ENCODE data around the gene WDR31. TPM values are rescaled to one million over a fixed set of nuclear protein-coding genes. Genes with fewer than 3 reads are reported as not detected.

WDR31 gene
- polyA plus RNA-seq, 1 donor (not counting 4 experiments of a cell fraction or from before 2014, with no cell fraction given) = 0.94 TPM

- Histone ChIP-seq H3K36me3 (ENCODE audit: control insufficient read depth in 2 of 2, extremely low read depth in 1 of 2, insufficient read depth in 2 of 2, low read length in 2 of 2) (peaks cover 14% of the 10 kb centered on the region in 2 experiments), H3K9ac (ENCODE audit: control insufficient read depth, extremely low read depth, insufficient read depth, low read length) (no peak overlapping the region), H3K4me3 (ENCODE audit: control insufficient read depth in 2 of 3, extremely low read depth in 1 of 3, insufficient read depth in 2 of 3, low read depth in 1 of 3, low read length in 3 of 3) (no peak overlapping the region), H3K79me2 (ENCODE audit: control insufficient read depth, insufficient read depth, low read length) (peaks cover 7% of the 10 kb centered on the region), H3K27ac (ENCODE audit: control insufficient read depth, insufficient read depth, low read length) (no peak overlapping the region), H3K4me2 (ENCODE audit: control insufficient read depth, extremely low read depth, insufficient read depth, low read depth, low read length) (no peak overlapping the region), H3K4me1 (ENCODE audit: control insufficient read depth, extremely low read depth, insufficient read depth, low read length) (peaks cover 10% of the 10 kb centered on the region), H3K9me1 (ENCODE audit: control insufficient read depth, extremely low read depth, insufficient read depth, low read length) (peaks cover 3% of the 10 kb centered on the region), H4K20me1 (ENCODE audit: control insufficient read depth, extremely low read depth, insufficient read depth, low read length) (no peaks in the 10 kb centered on the region), H3K9me3 (ENCODE audit: control insufficient read depth, low read depth, low read length) (no peaks in the 10 kb centered on the region), H3K27me3 (ENCODE audit: control insufficient read depth, extremely low read depth, insufficient read depth, low read length) (no peaks in the 10 kb centered on the region), H2AFZ (ENCODE audit: control insufficient read depth, low read length) (no peak overlapping the region)
- TF ChIP-seq EZH2 (IDR thresholded peaks at IDR 0.05; ENCODE audit: low read length) (no peak), CTCF (optimal IDR thresholded peaks at IDR 0.05 in 1 of 3, IDR thresholded peaks at IDR 0.05 in 1 of 3, conservative IDR thresholded peaks at IDR 0.05 in 1 of 3; ENCODE audit: extremely low read depth in 1 of 3, insufficient read depth in 2 of 3, low read length in 3 of 3) (no peak)
- DNase-seq (ENCODE audit: low read depth, low spot score) (no peak), FAIRE-seq (no peak)
- dilution Hi-C loops (cut with MboI; ENCODE audit: extremely low pct_ligation_motif_present, low sequenced_read_pairs) = no loop called here
Measured at GRCh38 chr9:113373676-113374392, 33.8 kb upstream of the WDR31 start.

- no peak overlapping the region for H3K9ac ChIP-seq (ENCODE audit: control insufficient read depth, extremely low read depth, insufficient read depth, low read length)
- no peaks in the 10 kb centered on the region for H4K20me1 ChIP-seq (ENCODE audit: control insufficient read depth, extremely low read depth, insufficient read depth, low read length)
- peaks cover 10% of the 10 kb centered on the region for H3K4me1 ChIP-seq (ENCODE audit: control insufficient read depth, extremely low read depth, insufficient read depth, low read length)
- no peak for FAIRE-seq
- H3K79me2 ChIP-seq (ENCODE audit: control insufficient read depth, insufficient read depth, low read length) = peaks cover 7% of the 10 kb centered on the region
- no peak overlapping the region for H2AFZ ChIP-seq (ENCODE audit: control insufficient read depth, low read length)
- no peaks in the 10 kb centered on the region for H3K9me3 ChIP-seq (ENCODE audit: control insufficient read depth, low read depth, low read length)
- peaks cover 14% of the 10 kb centered on the region in 2 experiments for H3K36me3 ChIP-seq (ENCODE audit: control insufficient read depth in 2 of 2, extremely low read depth in 1 of 2, insufficient read depth in 2 of 2, low read length in 2 of 2)
- H3K27me3 ChIP-seq (ENCODE audit: control insufficient read depth, extremely low read depth, insufficient read depth, low read length) = no peaks in the 10 kb centered on the region
- no peak overlapping the region for H3K27ac ChIP-seq (ENCODE audit: control insufficient read depth, insufficient read depth, low read length)
- no peak for TF ChIP-seq EZH2 (IDR thresholded peaks at IDR 0.05; ENCODE audit: low read length)
- no peak for TF ChIP-seq CTCF (optimal IDR thresholded peaks at IDR 0.05 in 1 of 3, IDR thresholded peaks at IDR 0.05 in 1 of 3, conservative IDR thresholded peaks at IDR 0.05 in 1 of 3; ENCODE audit: extremely low read depth in 1 of 3, insufficient read depth in 2 of 3, low read length in 3 of 3)
- peaks cover 3% of the 10 kb centered on the region for H3K9me1 ChIP-seq (ENCODE audit: control insufficient read depth, extremely low read depth, insufficient read depth, low read length)
- DNase-seq (ENCODE audit: low read depth, low spot score) = no peak
- H3K4me2 ChIP-seq (ENCODE audit: control insufficient read depth, extremely low read depth, insufficient read depth, low read depth, low read length) = no peak overlapping the region
- no peak overlapping the region for H3K4me3 ChIP-seq (ENCODE audit: control insufficient read depth in 2 of 3, extremely low read depth in 1 of 3, insufficient read depth in 2 of 3, low read depth in 1 of 3, low read length in 3 of 3)
- dilution Hi-C loops (cut with MboI; ENCODE audit: extremely low pct_ligation_motif_present, low sequenced_read_pairs) = no loop called here
Measured at GRCh38 chr9:113373256-113373655, 33.2 kb upstream of the WDR31 start.

Data from keratinocyte (primary cell).